Daoy (cell line): ENCODE data around the gene EBLN2. TPM values are rescaled to one million over a fixed set of nuclear protein-coding genes. Genes with fewer than 3 reads are reported as not detected.

ENCODE experiments used
- DNase-seq: peaks from one replicate; pipeline ENCODE4 v3.0.0-alpha.2; 2015; ENCODE audit warnings: low read depth
- total RNA-seq: library from RNA; depleted of rRNA; stranded (reverse); fragments of >200 nt; shearing (Covaris generic); gene quantifications from 2 replicates; pipeline ENCODE4 v1.2.3, GENCODE V29; 2014; rRNA removed

The EBLN2 gene
- total RNA-seq, 1 experiment from 2014 or later, result 2.2 TPM

GRCh38 chr3:73107215-73107614 lies 45.8 kb downstream of the EBLN2 start:
- no peak for DNase-seq

GRCh38 chr3:73107676-73108187 lies 46.3 kb downstream of the EBLN2 start:
- no peak for DNase-seq

- no peak for DNase-seq
Measured at GRCh38 chr3:73108750-73109149, 47.3 kb downstream of the EBLN2 start.

- DNase-seq, result no peak
Measured at GRCh38 chr3:73110530-73110929, 49.1 kb downstream of the EBLN2 start.

Other genes with a start within 250 kb of the EBLN2 start
- 27.8 and 32.5 TPM in 2 replicates for gene SHQ1, start 213.2 kb upstream of the EBLN2 start, total RNA-seq
- gene GXYLT2, start 173.6 kb upstream of the EBLN2 start, total RNA-seq, result 3.7 and 6.7 TPM in 2 replicates
- gene PPP4R2, start 64.8 kb upstream of the EBLN2 start, total RNA-seq, result 43.6 and 49.1 TPM in 2 replicates